Measurements from ENCODE around the gene KRT37.

Gene KRT37

GRCh38 chr17:41452281-41452680, 27.9 kb upstream of the KRT37 start:
- no peak overlapping the region for H3K4me3 ChIP-seq (ENCODE audit: low read depth, low read length)
- TF ChIP-seq MYC (IDR thresholded peaks at IDR 0.05; ENCODE audit: low read depth, low read length) (no peak), CTCF (IDR thresholded peaks at IDR 0.05; ENCODE audit: low read depth, low read length) (no peak), POLR2A (IDR thresholded peaks at IDR 0.05; ENCODE audit: extremely low read depth, insufficient read length) (no peak), MAX (IDR thresholded peaks at IDR 0.05; ENCODE audit: low read depth, low read length) (no peak)
- DNase-seq (ENCODE audit: low read depth) = no peak

GRCh38 chr17:41451154-41451728, 26.9 kb upstream of the KRT37 start:
- TF ChIP-seq MYC (IDR thresholded peaks at IDR 0.05; ENCODE audit: low read depth, low read length) (no peak), CTCF (IDR thresholded peaks at IDR 0.05; ENCODE audit: low read depth, low read length) (no peak), POLR2A (IDR thresholded peaks at IDR 0.05; ENCODE audit: extremely low read depth, insufficient read length) (no peak), MAX (IDR thresholded peaks at IDR 0.05; ENCODE audit: low read depth, low read length) (no peak)
- DNase-seq (ENCODE audit: low read depth) = no peak
- H3K4me3 ChIP-seq (ENCODE audit: low read depth, low read length) = no peak overlapping the region

GRCh38 chr17:41449008-41449407, 24.6 kb upstream of the KRT37 start:
- TF ChIP-seq POLR2A (IDR thresholded peaks at IDR 0.05; ENCODE audit: extremely low read depth, insufficient read length) (no peak), MYC (IDR thresholded peaks at IDR 0.05; ENCODE audit: low read depth, low read length) (no peak), MAX (IDR thresholded peaks at IDR 0.05; ENCODE audit: low read depth, low read length) (no peak), CTCF (IDR thresholded peaks at IDR 0.05; ENCODE audit: low read depth, low read length) (no peak)
- DNase-seq (ENCODE audit: low read depth) = no peak
- no peak overlapping the region for H3K4me3 ChIP-seq (ENCODE audit: low read depth, low read length)

GRCh38 chr17:41448506-41448905, 24.1 kb upstream of the KRT37 start:
- DNase-seq (ENCODE audit: low read depth) = no peak
- no peak overlapping the region for H3K4me3 ChIP-seq (ENCODE audit: low read depth, low read length)
- TF ChIP-seq CTCF (IDR thresholded peaks at IDR 0.05; ENCODE audit: low read depth, low read length) (no peak), POLR2A (IDR thresholded peaks at IDR 0.05; ENCODE audit: extremely low read depth, insufficient read length) (no peak), MAX (IDR thresholded peaks at IDR 0.05; ENCODE audit: low read depth, low read length) (no peak), MYC (IDR thresholded peaks at IDR 0.05; ENCODE audit: low read depth, low read length) (no peak)

- TF ChIP-seq POLR2A (IDR thresholded peaks at IDR 0.05; ENCODE audit: extremely low read depth, insufficient read length) = no peak
- no peak for TF ChIP-seq MYC (IDR thresholded peaks at IDR 0.05; ENCODE audit: low read depth, low read length)
- no peak for TF ChIP-seq MAX (IDR thresholded peaks at IDR 0.05; ENCODE audit: low read depth, low read length)
- TF ChIP-seq CTCF (IDR thresholded peaks at IDR 0.05; ENCODE audit: low read depth, low read length) = no peak
- no peak overlapping the region for H3K4me3 ChIP-seq (ENCODE audit: low read depth, low read length)
- DNase-seq (ENCODE audit: low read depth) = no peak
Measured at GRCh38 chr17:41446806-41447205, 22.4 kb upstream of the KRT37 start.
